Common myeloid progenitor, CD34-positive (primary cell): ENCODE data around the gene MXRA8.

Experiments used
- CTCF ChIA-PET: fragments of 350-600 bp; sonication (Branson Sonifier 250); formaldehyde crosslinking; loops from one replicate; lab custom pipeline; 2021; ENCODE audit warnings: antibody characterized with exemption; lab: Charles Lee
- POLR2A ChIA-PET: fragments of 350-600 bp; sonication (Branson Sonifier 250); formaldehyde crosslinking; loops from one replicate; lab custom pipeline; 2021; ENCODE audit warnings: antibody characterized with exemption; lab: Charles Lee
- DNase-seq, 3 donors: peaks; one replicate each; pipeline versions ENCODE4 v3.0.0 to v3.0.0-alpha.2; 2013
- H3K27ac ChIP-seq, 2 experiments: 1 replicate in 1 of 2; 2 replicates in 1 of 2; pipeline ENCODE4 v1.7.0; 2013; ENCODE audit warnings: inconsistent platforms in 2 of 2, low read length in 2 of 2, mild to moderate bottlenecking in 2 of 2, low read depth in 1 of 2, moderate library complexity in 1 of 2; ENCODE audit not compliant: severe bottlenecking in 2 of 2, insufficient read depth in 1 of 2, poor library complexity in 1 of 2
- H3K27me3 ChIP-seq, 5 experiments: replicated peaks in 2 of 5; 1 replicate in 3 of 5; 2 replicates in 2 of 5; pipeline versions ENCODE4 v1.6.1 to v1.7.0; 2013; ENCODE audit warnings: low read length in 4 of 5, mild to moderate bottlenecking in 2 of 5, moderate library complexity in 2 of 5, inconsistent platforms in 1 of 5; ENCODE audit not compliant: insufficient read depth in 5 of 5, control insufficient read depth in 4 of 5
- H3K36me3 ChIP-seq, 4 experiments: 1 replicate in 2 of 4; 2 replicates in 2 of 4; pipeline versions ENCODE4 v1.6.1 to v1.7.0; 2013; ENCODE audit warnings: low read length in 3 of 4, control low read depth in 1 of 4, mild to moderate bottlenecking in 1 of 4; ENCODE audit not compliant: control insufficient read depth in 4 of 4, insufficient read depth in 4 of 4
- H3K4me1 ChIP-seq, 4 experiments: 1 replicate in 3 of 4; 2 replicates in 1 of 4; pipeline versions ENCODE4 v1.6.1 to v1.7.1; 2013; ENCODE audit warnings: low read length in 3 of 4, mild to moderate bottlenecking in 3 of 4, control low read depth in 1 of 4, inconsistent platforms in 1 of 4, moderate library complexity in 1 of 4; ENCODE audit not compliant: control insufficient read depth in 4 of 4, insufficient read depth in 4 of 4; ENCODE audit errors: control extremely low read depth in 1 of 4
- H3K4me3 ChIP-seq, 7 experiments: 1 replicate in 4 of 7; 2 replicates in 3 of 7; pipeline versions ENCODE4 v1.5.1 to v1.7.0; 2013; ENCODE audit warnings: mild to moderate bottlenecking in 7 of 7, low read length in 6 of 7, moderate library complexity in 6 of 7, inconsistent platforms in 2 of 7, low read depth in 2 of 7, control low read depth in 1 of 7; ENCODE audit not compliant: insufficient read depth in 4 of 7, control insufficient read depth in 1 of 7; ENCODE audit errors: extremely low read depth in 1 of 7
- H3K9me3 ChIP-seq, 5 experiments: 1 replicate in 4 of 5; 2 replicates in 1 of 5; pipeline versions ENCODE4 v1.6.1 to v1.7.1; 2013; ENCODE audit warnings: low read length in 4 of 5, mild to moderate bottlenecking in 2 of 5, inconsistent platforms in 1 of 5, low read depth in 1 of 5, moderate library complexity in 1 of 5; ENCODE audit not compliant: control insufficient read depth in 4 of 5, insufficient read depth in 2 of 5; ENCODE audit errors: control extremely low read depth in 1 of 5
- WGBS: methylation state at CpG from one replicate; pipeline ENCODE4 v1.1.5; 2013; ENCODE audit not compliant: insufficient coverage; 5-methylcytosine and 5-hydroxymethylcytosine counted together

Gene MXRA8

GRCh38 chr1:1332774-1333480 lies 25.4 kb downstream of the MXRA8 start:
- WGBS: 94% methylated on average over 48 of the region's 48 CpGs
- Histone ChIP-seq H3K4me3 (no peak overlapping the region), H3K27me3 (no peaks in the 10 kb centered on the region), H3K27ac (no peak overlapping the region), H3K9me3 (no peaks in the 10 kb centered on the region), H3K36me3 (peaks cover 2 to 21% (median 7%) of the 10 kb centered on the region in 4 experiments), H3K4me1 (no peaks in the 10 kb centered on the region)
- POLR2A ChIA-PET: no interaction called here
- CTCF ChIA-PET: no interaction called here
- no peak for DNase-seq

- CTCF ChIA-PET: no interaction called here
- H3K4me3 ChIP-seq: no peak overlapping the region
- POLR2A ChIA-PET: no interaction called here
- no peak overlapping the region for H3K27ac ChIP-seq
- 92% methylated on average over 51 of the region's 57 CpGs for WGBS
- DNase-seq: no peak
- H3K36me3 ChIP-seq: peaks cover 2 to 24% (median 10%) of the 10 kb centered on the region in 4 experiments
- H3K4me1 ChIP-seq: no peaks in the 10 kb centered on the region
- H3K27me3 ChIP-seq: no peaks in the 10 kb centered on the region
- no peaks in the 10 kb centered on the region for H3K9me3 ChIP-seq
Measured at GRCh38 chr1:1332031-1332755, 26.2 kb downstream of the MXRA8 start.

GRCh38 chr1:1331068-1331965 lies 27.0 kb downstream of the MXRA8 start, which contains the start of gene TAS1R3:
Gene TAS1R3 (plus strand): TSS chr1:1331280. CDS start chr1:1331346, 66 bp downstream.
- Histone ChIP-seq H3K4me1 (peaks cover 0 to 3% (median 2%) of the 10 kb centered on the region in 4 experiments), H3K27me3 (no peaks in the 10 kb centered on the region), H3K36me3 (peaks cover 2 to 22% (median 11%) of the 10 kb centered on the region in 4 experiments), H3K4me3 (no peak within 1 kb of the TSS), H3K9me3 (no peaks in the 10 kb centered on the region), H3K27ac (no peak within 1 kb of the TSS)
- WGBS: 89% methylated on average over 35 of the region's 41 CpGs
- ChIA-PET CTCF (no interaction called here), POLR2A (no interaction called here)
- no peak for DNase-seq

GRCh38 chr1:1330366-1331067 lies 27.8 kb downstream of the MXRA8 start:
- Histone ChIP-seq H3K27ac (no peak overlapping the region), H3K4me1 (peaks cover 0 to 11% (median 10%) of the 10 kb centered on the region in 4 experiments), H3K27me3 (no peaks in the 10 kb centered on the region), H3K4me3 (no peak overlapping the region), H3K9me3 (no peaks in the 10 kb centered on the region), H3K36me3 (peaks cover 2 to 20% (median 11%) of the 10 kb centered on the region in 4 experiments)
- ChIA-PET POLR2A (no interaction called here), CTCF (no interaction called here)
- DNase-seq: no peak
- WGBS: 95% methylated on average over 13 of the region's 15 CpGs

- peaks cover 0 to 20% (median 11%) of the 10 kb centered on the region in 4 experiments for H3K36me3 ChIP-seq
- WGBS: 94% methylated on average over 58 of the region's 58 CpGs
- CTCF ChIA-PET: no interaction called here
- no peaks in the 10 kb centered on the region for H3K27me3 ChIP-seq
- DNase-seq: no peak
- no peak overlapping the region for H3K4me3 ChIP-seq
- no peak overlapping the region for H3K27ac ChIP-seq
- POLR2A ChIA-PET: no interaction called here
- peaks cover 0 to 16% (median 15%) of the 10 kb centered on the region in 4 experiments for H3K4me1 ChIP-seq
- H3K9me3 ChIP-seq: no peaks in the 10 kb centered on the region
Measured at GRCh38 chr1:1329304-1330210, 28.8 kb downstream of the MXRA8 start.

- ChIA-PET POLR2A (no interaction called here), CTCF (no interaction called here)
- H3K27me3 ChIP-seq: no peaks in the 10 kb centered on the region
- H3K27ac ChIP-seq: no peak overlapping the region
- DNase-seq: no peak
- peaks cover 0 to 20% (median 11%) of the 10 kb centered on the region in 4 experiments for H3K36me3 ChIP-seq
- peaks cover 0 to 21% (median 20%) of the 10 kb centered on the region in 4 experiments for H3K4me1 ChIP-seq
- H3K4me3 ChIP-seq: no peak overlapping the region
- WGBS: 99% methylated on average over 11 of the region's 15 CpGs
- H3K9me3 ChIP-seq: no peaks in the 10 kb centered on the region
Measured at GRCh38 chr1:1328254-1328653, 30.1 kb downstream of the MXRA8 start.
